T-helper 1 cell treated with Interleukin-12 subunit alpha and Interleukin-12 subunit beta and Interleukin-4 antibody, amounts not matched to agents 30 μg/mL and 1 μg/mL, for 36 hours (primary cell): ENCODE measurements around the gene RASA1.

Source experiments
- H3K27ac Mint-ChIP-seq: one replicate; pipeline ENCODE4 v1.8.0; 2021; ENCODE audit warnings: mild to moderate bottlenecking, mixed read lengths
- H3K27me3 Mint-ChIP-seq: one replicate; pipeline ENCODE4 v1.8.0; 2021; ENCODE audit warnings: low read depth, mixed read lengths
- H3K36me3 Mint-ChIP-seq: one replicate; pipeline ENCODE4 v1.8.0; 2021; ENCODE audit warnings: low read depth, mixed read lengths
- H3K4me1 Mint-ChIP-seq: one replicate; pipeline ENCODE4 v1.8.0; 2021; ENCODE audit warnings: low read depth, mixed read lengths
- H3K4me3 Mint-ChIP-seq: one replicate; pipeline ENCODE4 v1.8.0; 2021; ENCODE audit warnings: mild to moderate bottlenecking, moderate library complexity, mixed read lengths
- H3K9me3 Mint-ChIP-seq: one replicate; pipeline ENCODE4 v1.8.0; 2021; ENCODE audit warnings: mixed read lengths

Gene RASA1

DNA sequence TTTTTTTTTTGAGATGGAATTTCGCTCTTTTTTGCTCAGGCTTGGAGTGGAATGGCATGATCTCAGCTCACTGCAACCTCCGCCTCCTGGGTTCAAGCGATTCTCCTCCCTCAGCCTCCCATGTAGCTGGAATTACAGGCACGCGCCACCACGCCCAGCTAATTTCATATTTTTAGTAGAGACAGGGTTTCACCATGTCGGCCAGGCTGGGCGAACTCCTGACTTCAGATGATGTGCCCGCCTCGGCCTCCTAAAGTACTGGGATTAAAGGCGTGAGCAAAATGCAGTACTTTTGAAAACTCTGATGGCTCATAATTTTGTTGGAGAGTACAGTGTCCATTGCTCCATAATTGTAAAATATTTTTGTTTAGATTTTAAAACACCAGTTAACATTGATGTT, 92.4 kb downstream of the RASA1 start:
- H3K9me3 Mint-ChIP-seq, result no peaks in the 10 kb centered on the region
- peaks cover 10% of the 10 kb centered on the region for H3K4me1 Mint-ChIP-seq
- peaks cover 27% of the 10 kb centered on the region for H3K36me3 Mint-ChIP-seq
- no peaks in the 10 kb centered on the region for H3K27me3 Mint-ChIP-seq
- no peak overlapping the region for H3K27ac Mint-ChIP-seq
- H3K4me3 Mint-ChIP-seq, result no peak overlapping the region

DNA sequence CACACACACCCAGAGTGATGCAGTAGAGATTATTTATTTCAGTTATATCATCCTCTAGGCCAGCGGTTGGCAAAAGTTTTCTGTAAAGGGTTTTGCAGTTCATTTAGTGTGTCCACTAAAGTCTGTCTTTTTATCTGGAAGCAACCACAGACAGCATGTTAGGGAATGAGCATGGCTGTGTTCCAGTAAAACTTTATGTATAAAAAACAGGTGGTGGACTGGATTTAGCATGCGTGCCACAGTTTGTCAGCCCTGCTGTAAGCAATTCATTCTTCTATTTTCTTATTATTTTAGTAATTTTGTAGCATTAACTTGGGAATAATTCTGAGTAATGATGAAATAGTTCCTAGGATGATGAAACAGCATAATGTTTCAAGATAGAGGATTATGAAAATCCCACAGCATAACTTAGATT, 93.4 kb downstream of the RASA1 start:
- Mint-ChIP-seq H3K27ac (no peak overlapping the region), H3K9me3 (no peaks in the 10 kb centered on the region), H3K4me1 (peaks cover 10% of the 10 kb centered on the region), H3K36me3 (peaks cover 19% of the 10 kb centered on the region), H3K4me3 (no peak overlapping the region), H3K27me3 (no peaks in the 10 kb centered on the region)

DNA sequence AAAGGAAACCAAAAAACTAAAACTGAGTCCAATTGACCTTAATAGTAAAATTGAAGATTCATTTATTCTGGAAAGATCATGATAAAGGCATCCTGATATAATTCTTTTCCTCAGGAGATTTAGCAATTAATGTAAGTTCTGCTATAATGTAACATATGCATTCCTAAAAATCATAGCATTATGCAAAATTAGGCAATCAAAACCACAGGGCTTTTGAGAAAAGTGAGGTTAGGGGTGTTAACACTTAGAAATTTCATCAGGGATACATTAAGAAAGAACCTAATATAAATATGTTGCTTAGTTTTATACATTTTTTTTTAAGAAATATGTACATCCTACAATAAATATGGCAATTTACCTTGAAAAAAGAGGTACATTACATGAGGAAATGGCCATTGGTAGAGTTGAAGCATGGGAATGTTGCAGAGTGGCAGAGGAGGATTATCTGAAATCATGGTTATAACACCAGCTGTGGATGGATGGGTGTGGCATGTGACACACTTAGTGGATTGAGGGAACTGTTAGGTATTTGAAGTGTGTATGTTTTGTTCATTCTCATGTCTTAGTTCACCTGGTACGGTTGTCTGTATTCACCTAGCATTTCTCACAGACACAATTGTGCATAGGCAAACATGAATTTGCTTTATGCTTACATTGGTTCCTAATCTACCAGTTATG, 94.0 kb downstream of the RASA1 start:
- H3K36me3 Mint-ChIP-seq, result peaks cover 21% of the 10 kb centered on the region

DNA sequence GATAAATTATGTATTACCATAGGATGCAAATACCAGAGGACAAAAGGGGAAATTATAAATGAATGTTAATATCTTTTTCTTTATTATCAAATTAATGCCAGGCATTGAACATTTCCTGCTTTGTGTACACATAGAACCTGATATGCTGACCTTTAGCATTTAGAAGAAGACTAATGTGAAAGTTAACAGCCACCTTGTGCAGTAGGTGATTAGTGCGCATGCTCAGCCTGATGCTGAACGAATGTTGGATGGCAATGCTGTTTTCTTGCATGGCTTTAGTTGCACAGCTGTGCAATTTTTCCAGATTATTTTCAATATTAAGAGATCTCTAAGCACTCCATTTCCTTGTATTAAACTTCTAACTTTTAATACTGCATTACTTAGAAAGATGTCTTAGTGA, 99.6 kb downstream of the RASA1 start:
- Mint-ChIP-seq H3K4me1 (peaks cover 4% of the 10 kb centered on the region), H3K4me3 (no peak overlapping the region), H3K27ac (no peak overlapping the region), H3K9me3 (no peaks in the 10 kb centered on the region), H3K27me3 (no peaks in the 10 kb centered on the region), H3K36me3 (peaks cover 20% of the 10 kb centered on the region)

More for the DNA sequence above, 94.0 kb downstream of the RASA1 start:
- Mint-ChIP-seq H3K4me3 (no peak overlapping the region), H3K4me1 (peaks cover 10% of the 10 kb centered on the region), H3K9me3 (no peaks in the 10 kb centered on the region), H3K27ac (no peak overlapping the region), H3K27me3 (no peaks in the 10 kb centered on the region)

DNA sequence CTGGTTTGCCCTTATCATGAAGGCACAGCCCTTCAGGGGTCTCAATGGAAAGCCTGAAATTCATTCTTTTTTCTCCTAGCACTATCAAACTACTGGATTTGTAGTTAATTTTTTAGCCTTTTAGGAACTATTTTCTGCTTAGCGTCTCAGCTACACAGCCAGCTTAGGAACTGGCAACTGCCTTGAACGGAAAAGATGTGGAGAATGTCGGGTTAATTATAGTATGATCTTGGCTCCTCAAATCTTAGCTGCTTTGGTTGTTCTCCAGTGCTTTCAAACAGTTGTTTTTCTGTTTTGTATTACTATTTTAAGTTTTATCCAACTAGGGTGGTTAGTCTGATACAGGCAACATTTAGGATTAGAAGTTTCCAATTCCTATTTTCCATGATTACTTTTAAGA, 100.9 kb downstream of the RASA1 start:
- Mint-ChIP-seq H3K4me3 (no peak overlapping the region), H3K27me3 (no peaks in the 10 kb centered on the region), H3K9me3 (no peaks in the 10 kb centered on the region), H3K36me3 (peaks cover 31% of the 10 kb centered on the region), H3K4me1 (peaks cover 2% of the 10 kb centered on the region), H3K27ac (no peak overlapping the region)

DNA sequence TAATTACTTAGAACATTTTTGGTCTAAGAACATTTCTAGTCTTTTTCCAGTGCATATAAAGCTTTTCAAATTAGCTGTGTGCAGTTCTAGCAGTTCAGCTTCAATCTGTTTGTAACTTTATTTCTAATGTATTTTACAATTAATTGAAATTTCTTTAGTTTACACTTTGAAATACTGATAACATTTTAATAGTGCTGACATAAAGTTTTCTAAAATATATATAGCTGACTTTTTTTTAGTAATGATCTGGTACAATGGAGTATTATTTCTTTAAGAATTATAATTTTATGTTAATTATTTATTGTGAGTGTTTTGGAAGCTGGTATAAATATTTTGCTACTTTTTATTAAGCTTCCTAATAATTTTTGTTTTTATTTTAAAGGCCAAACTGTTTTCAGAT, 101.7 kb downstream of the RASA1 start:
- Mint-ChIP-seq H3K27ac (no peak overlapping the region), H3K4me1 (peaks cover 1% of the 10 kb centered on the region), H3K36me3 (peaks cover 29% of the 10 kb centered on the region), H3K27me3 (no peaks in the 10 kb centered on the region), H3K4me3 (no peak overlapping the region), H3K9me3 (no peaks in the 10 kb centered on the region)

DNA sequence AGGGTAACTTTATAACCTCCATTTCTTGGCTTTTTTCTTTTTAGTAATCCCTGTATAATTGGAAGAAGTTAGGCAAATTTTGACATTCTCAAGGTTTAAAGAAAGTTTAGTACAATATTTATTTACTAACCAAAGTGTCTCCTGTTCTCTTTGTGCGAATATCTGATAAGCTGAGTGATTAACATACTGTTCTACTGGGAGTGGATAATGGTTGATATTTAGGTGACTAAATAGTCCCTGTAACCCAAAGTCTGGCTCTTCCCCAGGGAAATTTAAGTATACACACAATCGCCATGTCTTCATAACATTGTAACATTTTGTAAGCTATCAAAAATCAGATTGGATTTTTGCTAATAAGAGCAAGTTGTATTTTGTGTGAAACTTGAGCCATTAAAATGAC, 105.0 kb downstream of the RASA1 start:
- no peak overlapping the region for H3K27ac Mint-ChIP-seq
- H3K36me3 Mint-ChIP-seq, result peaks cover 27% of the 10 kb centered on the region
- H3K4me3 Mint-ChIP-seq, result no peak overlapping the region
- no peaks in the 10 kb centered on the region for H3K9me3 Mint-ChIP-seq
- no peaks in the 10 kb centered on the region for H3K4me1 Mint-ChIP-seq
- no peaks in the 10 kb centered on the region for H3K27me3 Mint-ChIP-seq

DNA sequence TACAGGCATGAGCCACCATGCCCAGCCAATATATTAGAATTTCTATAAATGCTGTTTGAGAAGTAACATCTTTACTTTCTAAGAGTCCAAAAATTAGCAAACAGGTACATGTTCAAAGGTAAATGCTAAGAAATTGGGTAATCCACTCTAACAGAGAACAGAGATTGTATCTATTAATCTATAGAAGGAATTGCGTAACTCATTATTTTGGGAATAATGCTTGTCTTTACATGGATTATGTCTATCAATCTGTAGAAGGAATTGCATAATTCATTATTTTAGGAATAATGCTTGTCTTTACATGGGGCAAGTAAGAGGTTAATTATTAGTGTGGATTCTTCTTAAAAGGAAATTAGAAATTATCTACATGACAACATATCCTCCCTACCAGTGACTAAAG, 114.5 kb downstream of the RASA1 start:
- H3K4me3 Mint-ChIP-seq, result no peak overlapping the region
- H3K9me3 Mint-ChIP-seq, result no peaks in the 10 kb centered on the region
- H3K36me3 Mint-ChIP-seq, result peaks cover 21% of the 10 kb centered on the region
- H3K27me3 Mint-ChIP-seq, result no peaks in the 10 kb centered on the region
- H3K4me1 Mint-ChIP-seq, result peaks cover 2% of the 10 kb centered on the region
- no peak overlapping the region for H3K27ac Mint-ChIP-seq

DNA sequence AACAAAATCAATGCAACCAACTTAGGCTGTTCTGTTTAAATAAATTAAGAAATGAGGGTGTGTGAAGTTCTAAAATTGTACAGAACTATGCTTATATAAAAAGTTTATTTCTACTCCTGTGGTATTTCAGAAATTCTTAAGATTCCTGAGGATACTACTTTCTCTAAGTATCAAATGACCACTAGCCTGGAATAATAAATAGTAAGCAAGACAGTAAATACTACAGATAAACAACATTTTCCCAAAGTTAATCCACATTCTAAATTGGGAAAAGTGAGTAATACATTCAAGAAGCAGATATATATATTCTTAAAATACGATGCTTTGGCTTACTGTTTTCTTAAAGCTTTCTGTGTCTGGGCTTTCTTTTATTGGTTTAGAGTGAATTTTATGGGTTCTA, 115.5 kb downstream of the RASA1 start:
- peaks cover 26% of the 10 kb centered on the region for H3K36me3 Mint-ChIP-seq

DNA sequence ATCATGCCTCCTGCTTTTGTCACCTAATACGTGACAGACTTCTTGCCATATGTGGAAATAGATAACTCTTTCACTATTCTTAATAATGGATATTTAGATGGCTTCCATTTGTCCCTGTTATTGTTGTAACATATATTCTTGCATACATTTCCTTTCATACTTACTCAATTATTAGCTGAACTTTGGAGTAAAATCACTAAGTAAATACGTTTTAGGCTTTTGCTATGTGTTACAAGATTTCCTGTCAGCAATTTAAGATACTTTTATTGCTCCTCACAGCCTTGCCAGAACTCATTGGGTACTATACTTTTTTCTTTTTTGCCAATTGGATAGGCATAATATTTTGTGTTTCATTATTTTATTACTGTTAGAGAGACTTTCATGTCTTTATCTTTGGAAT, 118.1 kb downstream of the RASA1 start:
- no peak overlapping the region for H3K27ac Mint-ChIP-seq
- no peak overlapping the region for H3K4me3 Mint-ChIP-seq
- peaks cover 10% of the 10 kb centered on the region for H3K4me1 Mint-ChIP-seq
- no peaks in the 10 kb centered on the region for H3K9me3 Mint-ChIP-seq
- no peaks in the 10 kb centered on the region for H3K27me3 Mint-ChIP-seq
- peaks cover 34% of the 10 kb centered on the region for H3K36me3 Mint-ChIP-seq

More for the DNA sequence above, 115.5 kb downstream of the RASA1 start:
- H3K27ac Mint-ChIP-seq, result no peak overlapping the region
- no peak overlapping the region for H3K4me3 Mint-ChIP-seq
- no peaks in the 10 kb centered on the region for H3K9me3 Mint-ChIP-seq
- H3K4me1 Mint-ChIP-seq, result peaks cover 2% of the 10 kb centered on the region
- no peaks in the 10 kb centered on the region for H3K27me3 Mint-ChIP-seq

DNA sequence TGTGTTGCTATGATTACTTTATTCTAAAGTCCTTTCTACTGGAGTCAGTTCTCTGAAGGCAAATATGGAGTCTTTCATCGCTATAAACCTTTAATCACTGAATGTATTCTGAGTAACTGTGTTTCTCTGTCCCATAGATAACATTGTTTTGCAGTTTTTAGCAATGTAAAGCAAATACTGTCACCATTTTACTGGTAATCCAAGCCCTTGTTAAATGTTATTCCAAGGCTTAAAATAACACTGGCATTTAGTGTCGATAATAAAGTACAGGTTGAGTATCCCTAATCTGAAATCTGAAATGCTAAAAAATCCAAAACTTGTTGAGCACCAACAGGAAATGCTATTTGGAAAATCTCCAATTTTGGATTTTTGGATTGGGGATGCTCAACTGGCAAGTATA, 120.4 kb downstream of the RASA1 start:
- peaks cover 10% of the 10 kb centered on the region for H3K4me1 Mint-ChIP-seq

DNA sequence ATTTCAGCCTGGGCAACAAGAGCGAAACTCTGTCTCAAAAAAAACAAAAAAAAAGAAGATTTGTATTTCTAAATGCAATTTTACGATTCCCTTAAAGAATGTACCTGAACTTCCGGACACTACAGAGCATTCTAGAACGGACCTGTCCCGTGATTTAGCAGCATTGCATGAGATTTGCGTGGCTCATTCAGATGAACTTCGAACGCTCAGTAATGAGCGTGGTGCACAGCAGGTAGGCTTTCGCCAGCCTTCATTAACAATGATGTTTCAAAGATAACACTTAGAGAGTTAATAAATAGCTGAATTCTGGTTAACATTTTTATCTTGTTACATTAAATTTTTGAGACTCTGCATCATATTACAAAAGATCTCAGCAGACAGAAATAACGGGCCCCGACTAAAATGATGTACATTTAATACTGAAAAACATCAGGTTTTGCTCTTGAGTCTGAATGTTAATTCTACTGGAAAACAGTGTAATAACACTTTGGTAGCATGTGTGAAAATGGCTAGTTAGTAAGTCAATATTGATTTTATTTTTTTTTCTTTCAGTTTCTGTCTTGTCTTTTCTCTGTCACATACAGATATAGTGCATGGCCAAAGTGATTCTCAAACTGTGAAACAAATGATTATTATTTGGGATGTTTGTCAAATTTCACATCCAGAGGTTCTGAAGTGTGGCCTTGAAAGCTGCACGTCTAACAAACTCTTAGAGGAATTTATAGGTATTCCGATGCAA, 121.8 kb downstream of the RASA1 start:
- Mint-ChIP-seq H3K4me3 (no peak overlapping the region), H3K27ac (no peak overlapping the region), H3K27me3 (no peaks in the 10 kb centered on the region), H3K9me3 (no peaks in the 10 kb centered on the region), H3K36me3 (peaks cover 36% of the 10 kb centered on the region), H3K4me1 (peaks cover 8% of the 10 kb centered on the region)

More for the DNA sequence above, 120.4 kb downstream of the RASA1 start:
- Mint-ChIP-seq H3K4me3 (no peak overlapping the region), H3K36me3 (peaks cover 39% of the 10 kb centered on the region), H3K27ac (no peak overlapping the region), H3K9me3 (no peaks in the 10 kb centered on the region), H3K27me3 (no peaks in the 10 kb centered on the region)

DNA sequence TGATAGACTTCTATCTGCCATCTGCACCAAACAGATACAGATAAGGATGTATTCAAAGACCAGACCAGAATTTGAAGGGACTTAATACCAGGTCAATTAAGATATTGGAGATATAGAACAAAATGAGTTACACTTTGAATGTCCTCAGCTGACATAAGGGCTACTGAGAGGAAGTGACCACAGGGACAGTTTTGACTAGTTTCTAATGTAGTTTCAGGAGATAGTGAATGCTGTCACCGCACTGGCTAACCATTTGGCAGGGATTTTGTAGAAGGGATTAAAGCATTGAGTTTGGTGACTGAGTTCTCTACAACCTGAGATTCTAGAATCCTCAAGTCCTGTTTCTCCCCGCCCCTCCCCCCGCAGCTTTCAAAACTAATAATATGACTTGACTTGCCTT, 122.4 kb downstream of the RASA1 start:
- H3K36me3 Mint-ChIP-seq, result peaks cover 42% of the 10 kb centered on the region
- no peak overlapping the region for H3K4me3 Mint-ChIP-seq
- H3K4me1 Mint-ChIP-seq, result peaks cover 12% of the 10 kb centered on the region
- H3K9me3 Mint-ChIP-seq, result no peaks in the 10 kb centered on the region
- no peaks in the 10 kb centered on the region for H3K27me3 Mint-ChIP-seq
- H3K27ac Mint-ChIP-seq, result no peak overlapping the region

DNA sequence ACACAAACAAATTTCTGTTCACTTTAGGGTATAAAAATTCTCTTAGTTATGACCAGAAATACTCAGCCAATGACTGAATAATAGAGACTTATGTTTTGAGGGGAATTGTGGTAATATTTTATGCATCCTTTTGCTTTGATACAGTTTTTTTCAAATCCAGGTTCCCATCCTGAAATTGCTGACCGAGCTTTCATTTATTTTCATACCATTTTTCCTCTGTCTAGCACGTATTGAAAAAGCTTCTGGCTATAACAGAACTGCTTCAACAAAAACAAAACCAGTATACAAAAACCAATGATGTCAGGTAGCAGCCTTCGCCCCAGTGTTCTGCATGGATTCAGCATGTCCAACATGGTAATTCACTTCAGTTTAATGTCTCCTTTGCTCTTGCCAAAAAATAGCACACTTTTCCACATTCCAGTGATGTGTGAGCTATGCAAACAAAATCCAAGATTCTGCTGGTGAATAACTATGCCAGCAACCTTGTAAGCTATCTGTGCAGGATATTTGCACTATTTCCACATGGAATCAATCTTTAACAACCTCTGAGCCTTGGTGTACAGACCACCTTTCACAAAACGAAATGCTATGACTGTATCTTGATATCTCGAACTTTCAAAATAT, 123.0 kb downstream of the RASA1 start:
- peaks cover 45% of the 10 kb centered on the region for H3K36me3 Mint-ChIP-seq
- H3K4me1 Mint-ChIP-seq, result peaks cover 13% of the 10 kb centered on the region
- H3K27ac Mint-ChIP-seq, result no peak overlapping the region
- no peaks in the 10 kb centered on the region for H3K27me3 Mint-ChIP-seq
- no peaks in the 10 kb centered on the region for H3K9me3 Mint-ChIP-seq
- H3K4me3 Mint-ChIP-seq, result no peak overlapping the region

DNA sequence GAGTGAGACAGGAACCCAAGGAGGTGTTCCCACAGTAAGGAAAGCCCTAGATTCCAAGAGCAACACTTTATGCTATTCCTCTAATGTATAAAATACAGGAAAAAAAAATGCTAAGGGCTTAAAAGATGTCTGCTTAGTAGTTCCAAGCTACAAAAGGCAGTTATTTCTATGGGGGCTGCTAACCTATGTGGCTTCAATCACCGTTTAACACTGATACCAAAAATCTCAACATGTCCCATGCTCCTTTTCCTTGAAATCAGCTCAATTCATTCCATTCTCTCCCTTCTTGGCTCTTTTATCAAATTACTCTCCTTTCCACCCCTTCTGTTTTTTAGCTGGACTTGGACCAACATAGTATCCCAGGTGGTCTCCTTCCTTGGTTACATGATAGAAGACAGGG, 124.5 kb downstream of the RASA1 start:
- peaks cover 19% of the 10 kb centered on the region for H3K4me1 Mint-ChIP-seq
- H3K36me3 Mint-ChIP-seq, result peaks cover 42% of the 10 kb centered on the region
- no peaks in the 10 kb centered on the region for H3K9me3 Mint-ChIP-seq
- H3K27ac Mint-ChIP-seq, result no peak overlapping the region
- H3K27me3 Mint-ChIP-seq, result no peaks in the 10 kb centered on the region
- H3K4me3 Mint-ChIP-seq, result no peak overlapping the region
